HG02973 (cell line): ENCODE measurements around the gene NHLH2.

Experiments
- ATAC-seq: cut with Tn5 transposase; IDR thresholded peaks from one replicate; pipeline ENCODE4 v1.9.1; 2021; ENCODE audit warnings: moderate library complexity; ENCODE audit not compliant: unreplicated experiment

NHLH2 gene

GRCh38 chr1:115838431-115839028 lies 2.4 kb downstream of the NHLH2 start:
- no peak for ATAC-seq

GRCh38 chr1:115837740-115838421 lies 3.0 kb downstream of the NHLH2 start:
- ATAC-seq: no peak

DNA sequence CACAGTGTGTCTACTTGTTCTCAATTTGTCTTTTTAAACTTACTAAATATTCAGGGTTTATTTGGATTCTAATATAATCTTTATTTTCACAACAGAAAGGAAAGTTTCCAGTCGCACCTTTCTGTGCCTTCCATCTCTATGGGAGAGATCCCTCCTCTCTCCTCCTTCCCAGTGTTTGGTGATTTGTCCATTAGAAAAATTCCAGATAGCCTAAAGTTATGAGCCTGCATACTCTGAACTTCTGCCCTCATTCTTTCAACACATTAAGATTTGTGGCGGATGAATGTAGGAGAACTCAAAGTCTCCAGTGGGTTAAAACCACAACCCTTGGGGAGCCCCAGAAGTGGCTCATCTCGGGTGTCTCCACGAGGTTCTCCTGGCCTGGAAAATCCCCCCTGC lies 3.6 kb downstream of the NHLH2 start:
- no peak for ATAC-seq

- no peak for ATAC-seq
Observed at GRCh38 chr1:115833856-115834255, 7.1 kb downstream of the NHLH2 start.

DNA sequence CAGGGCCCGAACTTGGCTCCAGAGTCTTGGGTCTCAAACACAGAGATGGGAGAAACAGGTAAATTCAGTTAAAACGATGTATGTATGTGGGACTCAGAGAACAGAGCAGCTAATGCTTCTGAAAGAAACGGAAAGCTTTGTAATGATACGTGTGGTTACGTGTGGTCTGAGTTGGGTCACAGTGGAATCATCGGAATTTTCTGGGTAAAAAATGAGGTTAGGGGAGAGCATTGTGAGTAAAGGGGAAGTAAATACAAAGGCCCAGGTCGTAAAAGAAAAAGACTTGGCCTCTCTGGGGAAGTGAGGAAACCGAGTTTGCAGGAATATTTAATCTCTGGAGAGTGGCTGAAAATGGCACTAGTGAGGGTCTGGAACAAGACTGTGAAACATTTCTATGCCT lies 8.3 kb downstream of the NHLH2 start:
- no peak for ATAC-seq

GRCh38 chr1:115830963-115831362 lies 10.0 kb downstream of the NHLH2 start:
- ATAC-seq: no peak

GRCh38 chr1:115829947-115830346 lies 11.0 kb downstream of the NHLH2 start:
- ATAC-seq: no peak

- no peak for ATAC-seq
Observed at GRCh38 chr1:115829023-115829674, 11.8 kb downstream of the NHLH2 start.

GRCh38 chr1:115828101-115829022 lies 12.6 kb downstream of the NHLH2 start:
- no peak for ATAC-seq

GRCh38 chr1:115827452-115828044 lies 13.4 kb downstream of the NHLH2 start:
- no peak for ATAC-seq

DNA sequence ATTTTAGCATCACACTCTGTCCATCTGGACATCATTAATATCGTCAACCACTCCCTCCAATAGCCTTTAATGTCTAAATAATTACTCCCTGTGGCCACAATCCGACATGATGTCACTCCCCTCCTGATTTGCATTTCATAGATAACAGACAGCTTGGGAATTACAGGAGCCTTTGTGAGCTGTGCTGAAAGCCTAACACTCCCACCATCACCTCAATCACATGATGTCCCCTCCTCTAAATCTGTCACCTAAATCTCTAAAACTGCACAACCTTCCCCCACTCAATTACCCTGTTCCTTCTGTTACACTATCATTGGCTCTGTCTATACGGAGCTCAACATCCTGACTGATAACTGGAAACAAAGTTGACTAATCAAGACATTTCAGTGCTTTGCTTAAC lies 14.3 kb downstream of the NHLH2 start:
- no peak for ATAC-seq

- ATAC-seq: no peak
Observed at GRCh38 chr1:115822117-115822516, 18.8 kb downstream of the NHLH2 start.

GRCh38 chr1:115815694-115816093 lies 25.2 kb downstream of the NHLH2 start:
- ATAC-seq: no peak

DNA sequence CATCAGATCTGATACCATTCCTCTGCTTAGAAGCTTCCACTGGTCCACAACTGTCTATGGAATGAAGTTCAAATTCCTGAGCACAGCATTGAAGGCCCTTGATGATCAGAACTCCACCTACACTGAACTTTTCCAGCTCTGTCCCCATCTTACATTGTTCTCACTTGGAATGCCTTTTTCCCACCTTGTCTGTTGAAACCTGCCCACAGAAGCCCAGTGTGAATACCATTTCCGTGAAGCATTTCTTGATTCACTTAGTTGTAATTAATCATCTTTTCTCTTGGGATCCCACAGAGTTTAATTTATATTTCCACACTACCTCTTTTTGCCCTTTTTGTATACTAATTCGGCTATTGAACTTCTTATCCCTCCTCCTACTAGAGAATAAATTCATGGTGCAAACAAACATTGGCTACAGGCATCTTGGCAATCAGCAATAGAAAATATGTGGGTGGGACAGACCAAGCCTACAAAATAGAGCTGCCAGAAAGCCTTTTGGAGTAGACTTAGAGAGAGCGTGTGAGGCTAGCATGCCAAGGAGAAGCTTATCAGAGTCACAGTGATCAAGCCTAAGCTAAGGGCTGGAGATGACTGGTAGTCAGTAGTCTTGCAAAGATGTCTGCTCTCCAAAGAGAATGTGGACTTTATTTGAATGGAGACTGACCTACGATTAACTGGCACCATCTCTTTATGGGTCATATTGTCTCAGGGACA lies 26.1 kb downstream of the NHLH2 start:
- no peak for ATAC-seq

DNA sequence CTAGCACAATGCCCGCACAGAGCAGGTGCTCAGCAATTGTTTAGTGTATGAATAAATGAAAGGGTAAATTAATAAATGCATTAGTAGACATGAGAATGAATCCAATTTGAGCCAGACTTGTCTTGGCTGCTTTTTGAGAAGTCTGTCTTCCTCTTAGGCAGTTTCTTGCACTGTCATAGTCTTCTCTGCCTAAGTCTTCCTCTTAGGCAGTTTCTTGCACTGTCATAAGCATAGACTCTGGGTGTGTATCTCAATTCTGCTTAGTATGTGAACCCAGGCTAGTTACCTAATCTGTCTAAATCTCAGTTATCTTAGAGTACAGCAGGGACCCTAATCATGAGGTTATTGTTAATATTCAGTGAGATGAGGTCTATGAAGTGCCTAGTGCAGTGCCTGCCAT lies 27.2 kb downstream of the NHLH2 start:
- ATAC-seq: no peak

- no peak for ATAC-seq
Observed at GRCh38 chr1:115811140-115811828, 29.6 kb downstream of the NHLH2 start.

GRCh38 chr1:115810609-115811008 lies 30.3 kb downstream of the NHLH2 start:
- ATAC-seq: no peak

GRCh38 chr1:115809847-115810246 lies 31.1 kb downstream of the NHLH2 start:
- no peak for ATAC-seq

DNA sequence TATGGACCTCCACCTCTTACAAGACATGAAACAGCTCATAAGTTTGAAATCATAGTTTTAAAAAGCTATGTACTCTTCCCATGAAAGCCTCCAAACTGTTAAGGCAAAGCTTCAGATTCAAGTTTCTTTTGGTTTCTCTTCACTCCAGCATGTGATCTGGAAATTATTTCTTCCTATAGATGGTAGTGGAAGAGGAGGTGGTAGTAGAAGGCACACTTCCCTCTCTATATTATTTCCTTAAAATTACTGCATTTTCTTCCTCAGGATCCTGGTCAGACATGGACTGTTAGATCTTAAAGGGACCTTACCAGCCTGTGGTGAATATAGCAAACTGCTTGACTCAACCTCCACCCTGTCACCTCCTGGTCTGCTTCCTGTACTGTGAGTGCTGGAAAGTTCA lies 31.9 kb downstream of the NHLH2 start:
- ATAC-seq: no peak

- ATAC-seq: no peak
Observed at GRCh38 chr1:115807723-115808122, 33.2 kb downstream of the NHLH2 start.
